ENCODE results near the gene NINJ2. TPM values are rescaled to one million over a fixed set of nuclear protein-coding genes. Genes with fewer than 3 reads are reported as not detected.
"Not testable (repeated sequence)": the region's sequence is repeated elsewhere in the genome, so short reads cannot be mapped to it uniquely, and the experiment has no call there.

The NINJ2 gene
- polyA plus RNA-seq, 2 donors = 3.3 to 10.9 TPM

DNA sequence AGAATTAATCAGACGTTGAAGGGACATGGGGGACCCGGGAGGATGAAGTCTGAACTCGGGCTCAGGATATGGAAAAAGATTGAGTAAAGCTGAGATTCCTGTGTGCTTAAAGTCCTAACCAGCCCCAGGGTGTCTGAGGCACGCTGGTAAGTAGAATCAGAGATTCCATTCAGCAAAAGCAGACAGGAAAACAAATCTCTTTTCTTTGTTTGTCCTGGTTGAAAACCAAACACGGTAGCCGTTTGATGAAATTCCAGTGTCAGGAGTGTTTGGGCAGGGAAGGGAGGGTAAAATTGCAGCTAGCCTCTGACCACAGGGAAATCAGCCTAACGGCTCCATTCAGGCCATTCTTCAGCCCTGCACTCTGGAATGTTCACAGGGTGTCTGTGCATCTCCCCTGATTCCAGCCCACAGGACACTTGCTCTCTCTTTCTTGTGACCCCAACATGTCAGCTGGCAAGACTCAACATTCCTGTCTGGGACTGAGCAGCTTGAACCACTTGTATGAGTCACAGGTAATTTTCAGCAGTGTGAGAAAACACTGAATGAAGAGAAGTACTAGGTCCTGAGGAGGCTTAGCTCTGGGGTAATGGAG lies 31.0 kb downstream of the NINJ2 start:
- H3K4me1 ChIP-seq (ENCODE audit: control insufficient read depth in 2 of 2, insufficient read depth in 2 of 2, low read length in 1 of 2) = peaks cover 3 to 10% of the 10 kb centered on the region in 2 donors
- no peaks in the 10 kb centered on the region for H3K27me3 ChIP-seq (ENCODE audit: control insufficient read depth in 1 of 2, insufficient read depth in 2 of 2, low read length in 2 of 2)
- WGBS, 2 donors = 20 to 24% methylated on average over 7 of the region's 7 CpGs
- H3K4me3 ChIP-seq (ENCODE audit: low read depth in 1 of 2, low read length in 2 of 2) = no peak overlapping the region
- peak overlapping the region; percentile 70 to 92 for H3K27ac ChIP-seq (ENCODE audit: low read depth in 2 of 2, low read length in 1 of 2)
- H3K36me3 ChIP-seq (ENCODE audit: control insufficient read depth in 2 of 2, insufficient read depth in 2 of 2, low read length in 1 of 2) = no peaks in the 10 kb centered on the region
- H3K9me3 ChIP-seq (ENCODE audit: control insufficient read depth in 2 of 2, insufficient read depth in 1 of 2, low read depth in 1 of 2, low read length in 1 of 2) = no peaks in the 10 kb centered on the region

DNA sequence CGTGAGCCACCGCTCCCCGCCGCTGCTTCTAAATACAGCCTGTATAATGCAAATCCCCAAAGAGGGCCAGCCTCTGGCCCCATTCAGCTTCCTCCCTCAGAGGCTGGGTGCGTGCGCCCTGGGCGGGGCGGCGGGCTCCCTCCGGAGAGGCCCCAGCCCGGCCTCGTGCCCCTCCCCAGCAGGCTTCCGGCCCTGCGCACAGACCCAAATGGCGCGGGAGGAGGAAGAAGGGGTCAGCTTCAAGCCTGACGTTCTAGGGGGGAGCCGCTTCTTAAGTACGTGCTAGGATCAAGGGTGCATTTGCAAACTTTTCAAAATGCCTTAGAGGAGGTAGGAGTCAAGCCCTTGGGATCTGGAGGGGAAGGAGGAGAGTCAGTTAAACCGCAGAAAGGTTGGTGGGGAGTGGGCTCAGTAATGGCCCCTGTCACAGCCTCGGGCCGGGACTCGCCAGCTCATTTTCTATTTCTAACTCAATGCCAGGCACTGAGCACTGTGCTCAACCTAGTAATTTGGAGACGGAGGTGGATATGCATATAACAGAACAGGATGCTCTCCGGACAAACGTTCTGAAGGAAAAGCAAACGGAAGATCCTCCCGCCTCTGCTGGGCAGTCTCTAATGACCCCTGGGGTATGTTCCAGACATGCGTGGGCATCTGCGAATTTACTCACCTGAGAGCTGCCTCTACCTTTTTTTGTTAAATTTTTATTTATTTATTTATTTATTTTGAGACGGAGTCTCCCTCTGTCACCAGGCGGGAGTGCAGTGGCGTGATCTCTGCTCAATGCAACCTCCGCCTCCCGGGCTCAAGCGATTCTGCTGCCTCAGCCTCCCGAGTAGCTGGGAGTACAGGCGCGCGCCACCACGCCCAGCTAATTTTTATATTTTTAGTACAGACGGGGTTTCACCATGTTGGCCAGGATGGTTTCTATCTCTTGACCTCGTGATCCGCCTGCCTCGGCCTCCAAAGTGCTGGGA lies 32.3 kb downstream of the NINJ2 start:
- Histone ChIP-seq H3K27me3 (ENCODE audit: control insufficient read depth in 1 of 2, insufficient read depth in 2 of 2, low read length in 2 of 2) (no peaks in the 10 kb centered on the region), H3K4me3 (ENCODE audit: low read depth in 1 of 2, low read length in 2 of 2) (no peak overlapping the region), H3K27ac (ENCODE audit: low read depth in 2 of 2, low read length in 1 of 2) (peak overlapping the region in 1 of 2 donors; percentile 70), H3K9me3 (ENCODE audit: control insufficient read depth in 2 of 2, insufficient read depth in 1 of 2, low read depth in 1 of 2, low read length in 1 of 2) (no peaks in the 10 kb centered on the region), H3K36me3 (ENCODE audit: control insufficient read depth in 2 of 2, insufficient read depth in 2 of 2, low read length in 1 of 2) (no peaks in the 10 kb centered on the region), H3K4me1 (ENCODE audit: control insufficient read depth in 2 of 2, insufficient read depth in 2 of 2, low read length in 1 of 2) (peaks cover 3 to 10% of the 10 kb centered on the region in 2 donors)
- 87% methylated on average over 44 to 45 of the region's 45 CpGs for WGBS, 2 donors

DNA sequence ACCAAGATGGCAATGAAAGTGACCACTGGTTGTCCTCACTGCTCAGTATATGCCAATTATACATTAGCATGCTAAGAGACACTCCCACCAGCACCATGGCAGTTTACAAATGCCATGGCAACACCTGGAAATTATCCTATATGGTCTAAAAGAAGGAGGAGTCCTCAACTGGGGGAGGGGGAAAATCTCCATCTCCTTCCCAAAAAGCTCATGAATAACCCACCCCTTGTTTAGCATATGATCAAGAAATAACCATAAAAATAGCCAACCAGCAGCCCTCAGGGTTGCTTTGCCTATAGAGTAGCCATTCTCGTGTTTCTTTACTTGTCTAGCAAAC lies 34.5 kb downstream of the NINJ2 start:
- H3K4me3 ChIP-seq (ENCODE audit: low read depth in 1 of 2, low read length in 2 of 2); H3K27me3 ChIP-seq (ENCODE audit: control insufficient read depth in 1 of 2, insufficient read depth in 2 of 2, low read length in 2 of 2); H3K9me3 ChIP-seq (ENCODE audit: control insufficient read depth in 2 of 2, insufficient read depth in 1 of 2, low read depth in 1 of 2, low read length in 1 of 2); H3K36me3 ChIP-seq (ENCODE audit: control insufficient read depth in 2 of 2, insufficient read depth in 2 of 2, low read length in 1 of 2); H3K4me1 ChIP-seq (ENCODE audit: control insufficient read depth in 2 of 2, insufficient read depth in 2 of 2, low read length in 1 of 2); H3K27ac ChIP-seq (ENCODE audit: low read depth in 2 of 2, low read length in 1 of 2): not testable (repeated sequence)
- WGBS, 2 donors = 96 to 97% methylated on average over 1 of the region's 1 CpG

DNA sequence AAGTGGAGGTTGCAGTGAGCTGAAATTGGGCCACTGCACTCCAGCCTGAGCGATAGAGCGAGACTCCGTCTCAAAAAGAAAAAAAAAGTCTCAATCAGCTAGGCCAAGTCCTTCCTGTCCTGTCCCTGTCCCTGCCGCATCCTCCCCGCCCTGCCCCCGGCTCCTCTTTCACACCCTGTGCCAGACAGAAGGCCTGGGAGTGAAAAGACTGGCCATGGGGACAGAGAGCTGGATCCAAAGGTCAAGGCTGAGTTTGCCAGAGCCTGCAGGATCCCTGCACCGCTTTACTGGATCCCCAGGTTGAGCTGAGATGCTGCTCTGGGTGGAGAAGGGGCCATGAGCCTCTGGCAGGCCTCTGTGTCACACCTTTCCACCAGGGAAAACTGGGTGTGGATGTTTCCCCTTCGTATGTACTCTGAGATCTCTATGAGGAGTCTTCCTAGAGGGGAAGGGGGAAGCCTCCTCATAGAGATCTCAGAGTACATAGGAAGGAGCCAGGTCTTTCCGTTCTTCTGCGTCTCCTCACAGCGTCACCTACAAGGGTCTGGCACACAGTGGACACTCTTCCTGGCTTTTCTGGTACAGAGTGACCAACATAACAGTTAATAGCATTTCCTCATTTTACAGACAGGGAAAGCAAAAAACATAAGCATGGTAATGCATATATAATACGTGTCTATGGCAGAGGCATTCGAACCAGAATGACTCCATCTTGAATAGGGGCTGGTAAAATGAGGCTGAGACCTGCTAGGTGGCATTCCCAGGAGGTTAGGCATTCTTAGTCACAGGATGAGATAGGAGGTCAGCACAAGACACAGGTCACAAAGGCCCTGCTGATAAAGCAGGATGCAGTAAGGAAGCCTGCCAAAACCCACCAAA lies 35.1 kb downstream of the NINJ2 start:
- no peak overlapping the region for H3K4me3 ChIP-seq (ENCODE audit: low read depth in 1 of 2, low read length in 2 of 2)
- peaks cover 3 to 14% of the 10 kb centered on the region in 2 donors for H3K4me1 ChIP-seq (ENCODE audit: control insufficient read depth in 2 of 2, insufficient read depth in 2 of 2, low read length in 1 of 2)
- no peaks in the 10 kb centered on the region for H3K36me3 ChIP-seq (ENCODE audit: control insufficient read depth in 2 of 2, insufficient read depth in 2 of 2, low read length in 1 of 2)
- no peaks in the 10 kb centered on the region for H3K9me3 ChIP-seq (ENCODE audit: control insufficient read depth in 2 of 2, insufficient read depth in 1 of 2, low read depth in 1 of 2, low read length in 1 of 2)
- WGBS, 2 donors = 85 to 87% methylated on average over 12 to 13 of the region's 13 CpGs
- no peaks in the 10 kb centered on the region for H3K27me3 ChIP-seq (ENCODE audit: control insufficient read depth in 1 of 2, insufficient read depth in 2 of 2, low read length in 2 of 2)
- no peak overlapping the region for H3K27ac ChIP-seq (ENCODE audit: low read depth in 2 of 2, low read length in 1 of 2)

DNA sequence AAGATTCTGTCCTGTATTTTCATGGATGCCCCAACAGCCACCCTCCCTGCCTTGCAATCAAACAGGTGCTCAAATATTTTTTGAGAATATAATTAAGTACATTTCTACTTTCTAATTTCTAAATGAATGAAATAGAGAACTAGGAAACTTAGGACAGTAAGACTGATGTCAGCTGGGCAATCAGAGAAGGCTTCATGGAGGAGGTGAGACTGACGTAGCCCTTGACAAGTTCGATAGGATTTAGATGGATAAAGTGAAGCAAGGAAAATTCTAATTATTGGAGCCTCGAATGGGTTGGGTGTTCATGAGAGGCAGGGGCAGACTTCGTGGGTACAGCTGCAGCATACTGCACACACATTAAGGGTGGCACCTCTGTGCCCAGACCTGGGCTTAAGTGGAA lies 36.0 kb downstream of the NINJ2 start:
- Histone ChIP-seq H3K27ac (ENCODE audit: low read depth in 2 of 2, low read length in 1 of 2) (no peak overlapping the region), H3K27me3 (ENCODE audit: control insufficient read depth in 1 of 2, insufficient read depth in 2 of 2, low read length in 2 of 2) (no peaks in the 10 kb centered on the region), H3K36me3 (ENCODE audit: control insufficient read depth in 2 of 2, insufficient read depth in 2 of 2, low read length in 1 of 2) (no peaks in the 10 kb centered on the region), H3K4me3 (ENCODE audit: low read depth in 1 of 2, low read length in 2 of 2) (no peak overlapping the region), H3K4me1 (ENCODE audit: control insufficient read depth in 2 of 2, insufficient read depth in 2 of 2, low read length in 1 of 2) (peaks cover 0 to 16% of the 10 kb centered on the region in 2 donors), H3K9me3 (ENCODE audit: control insufficient read depth in 2 of 2, insufficient read depth in 1 of 2, low read depth in 1 of 2, low read length in 1 of 2) (no peaks in the 10 kb centered on the region)
- WGBS, 2 donors = 92 to 93% methylated on average over 4 of the region's 4 CpGs

DNA sequence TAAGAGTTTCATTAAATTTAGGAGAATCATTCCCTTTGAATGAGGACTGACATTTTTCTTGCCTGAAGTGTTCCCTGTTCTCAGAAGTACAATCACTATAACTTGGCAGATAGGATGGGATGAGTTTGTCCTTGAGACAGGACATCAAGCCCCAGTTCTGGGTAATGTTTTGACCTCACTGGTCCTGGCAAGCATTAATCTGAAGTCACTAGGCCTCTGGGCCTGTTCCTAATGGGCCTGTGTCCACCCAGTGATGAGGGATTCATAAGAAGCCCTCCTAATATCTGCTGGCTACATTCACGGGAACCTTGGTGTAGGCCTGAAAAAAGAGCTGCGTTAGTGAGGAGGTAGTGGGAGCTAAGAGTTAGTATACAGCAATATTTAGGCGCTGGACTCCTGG lies 37.2 kb downstream of the NINJ2 start:
- H3K27ac ChIP-seq (ENCODE audit: low read depth in 2 of 2, low read length in 1 of 2) = no peak overlapping the region
- H3K27me3 ChIP-seq (ENCODE audit: control insufficient read depth in 1 of 2, insufficient read depth in 2 of 2, low read length in 2 of 2) = no peaks in the 10 kb centered on the region
- no peaks in the 10 kb centered on the region for H3K36me3 ChIP-seq (ENCODE audit: control insufficient read depth in 2 of 2, insufficient read depth in 2 of 2, low read length in 1 of 2)
- no peak overlapping the region for H3K4me3 ChIP-seq (ENCODE audit: low read depth in 1 of 2, low read length in 2 of 2)
- WGBS, 2 donors = 93 to 95% methylated on average over 3 of the region's 3 CpGs
- H3K4me1 ChIP-seq (ENCODE audit: control insufficient read depth in 2 of 2, insufficient read depth in 2 of 2, low read length in 1 of 2) = peaks cover 0 to 16% of the 10 kb centered on the region in 2 donors
- no peaks in the 10 kb centered on the region for H3K9me3 ChIP-seq (ENCODE audit: control insufficient read depth in 2 of 2, insufficient read depth in 1 of 2, low read depth in 1 of 2, low read length in 1 of 2)

DNA sequence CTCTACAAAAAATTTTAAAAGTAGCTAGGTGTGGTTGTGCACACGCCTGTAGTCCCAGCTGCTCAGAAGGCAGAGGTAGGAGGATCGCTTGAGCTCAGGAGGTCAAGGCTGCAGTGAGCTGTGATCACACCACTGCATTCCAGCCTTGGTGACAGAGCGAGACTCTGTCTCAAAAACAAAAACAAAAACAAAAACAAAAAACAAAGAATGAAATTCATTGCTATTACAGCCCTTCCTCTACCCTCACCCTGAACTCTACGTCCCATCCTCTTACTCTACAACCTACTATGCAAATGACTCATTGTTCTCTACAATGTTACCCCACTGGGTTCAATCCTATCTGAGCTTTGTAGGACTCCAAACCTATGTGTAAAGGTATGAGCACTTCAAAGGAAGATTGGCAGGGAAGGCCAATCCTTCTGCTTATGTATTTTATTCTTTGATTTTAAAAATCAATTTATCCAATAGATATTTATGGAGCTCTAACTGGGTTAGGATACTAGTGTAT lies 39.3 kb downstream of the NINJ2 start:
- no peaks in the 10 kb centered on the region for H3K36me3 ChIP-seq (ENCODE audit: control insufficient read depth in 2 of 2, insufficient read depth in 2 of 2, low read length in 1 of 2)
- no peaks in the 10 kb centered on the region for H3K9me3 ChIP-seq (ENCODE audit: control insufficient read depth in 2 of 2, insufficient read depth in 1 of 2, low read depth in 1 of 2, low read length in 1 of 2)
- no peaks in the 10 kb centered on the region for H3K27me3 ChIP-seq (ENCODE audit: control insufficient read depth in 1 of 2, insufficient read depth in 2 of 2, low read length in 2 of 2)
- H3K4me1 ChIP-seq (ENCODE audit: control insufficient read depth in 2 of 2, insufficient read depth in 2 of 2, low read length in 1 of 2) = peaks cover 0 to 11% of the 10 kb centered on the region in 2 donors
- H3K4me3 ChIP-seq (ENCODE audit: low read depth in 1 of 2, low read length in 2 of 2) = no peak overlapping the region
- 86 to 89% methylated on average over 4 of the region's 4 CpGs for WGBS, 2 donors
- H3K27ac ChIP-seq (ENCODE audit: low read depth in 2 of 2, low read length in 1 of 2) = no peak overlapping the region

DNA sequence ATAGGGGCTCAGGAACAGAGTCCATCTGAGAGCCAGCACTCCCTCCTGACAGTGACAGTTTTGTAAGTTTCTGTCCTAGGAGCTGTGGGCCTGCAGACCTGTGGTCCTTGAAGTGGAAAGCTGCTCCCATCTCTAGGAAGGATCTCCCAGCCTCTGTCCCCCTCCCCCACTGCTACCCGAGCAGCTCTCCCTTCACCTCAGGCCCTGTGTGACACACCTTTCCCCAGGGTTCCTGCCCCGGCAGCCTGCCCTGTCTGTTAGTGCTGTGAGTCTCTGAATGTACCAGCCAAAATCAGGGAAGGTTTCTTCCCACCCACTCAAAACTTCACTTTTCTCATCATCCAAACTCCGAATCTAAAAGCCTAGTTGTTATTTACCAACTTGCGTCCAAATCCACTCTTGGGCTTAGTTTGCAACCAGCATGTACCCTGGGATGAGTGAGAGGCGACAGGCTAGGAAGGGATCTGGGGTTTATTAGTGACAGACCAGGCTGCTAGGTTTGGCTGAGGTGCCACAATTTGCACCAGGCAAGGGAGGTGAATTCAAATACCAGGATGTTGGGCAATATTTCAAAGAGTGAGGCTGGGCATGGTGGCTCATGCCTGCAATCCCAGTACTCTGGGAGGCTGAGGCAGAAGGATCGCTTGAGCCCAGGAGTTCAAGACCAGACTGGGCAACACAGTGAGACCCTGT lies 39.9 kb downstream of the NINJ2 start:
- Histone ChIP-seq H3K27me3 (ENCODE audit: control insufficient read depth in 1 of 2, insufficient read depth in 2 of 2, low read length in 2 of 2) (no peaks in the 10 kb centered on the region), H3K9me3 (ENCODE audit: control insufficient read depth in 2 of 2, insufficient read depth in 1 of 2, low read depth in 1 of 2, low read length in 1 of 2) (no peaks in the 10 kb centered on the region), H3K4me1 (ENCODE audit: control insufficient read depth in 2 of 2, insufficient read depth in 2 of 2, low read length in 1 of 2) (peaks cover 0 to 11% of the 10 kb centered on the region in 2 donors), H3K27ac (ENCODE audit: low read depth in 2 of 2, low read length in 1 of 2) (peak overlapping the region; percentile 14 to 63), H3K36me3 (ENCODE audit: control insufficient read depth in 2 of 2, insufficient read depth in 2 of 2, low read length in 1 of 2) (no peaks in the 10 kb centered on the region), H3K4me3 (ENCODE audit: low read depth in 1 of 2, low read length in 2 of 2) (no peak overlapping the region)
- WGBS, 2 donors = 60 to 67% methylated on average over 6 of the region's 6 CpGs

DNA sequence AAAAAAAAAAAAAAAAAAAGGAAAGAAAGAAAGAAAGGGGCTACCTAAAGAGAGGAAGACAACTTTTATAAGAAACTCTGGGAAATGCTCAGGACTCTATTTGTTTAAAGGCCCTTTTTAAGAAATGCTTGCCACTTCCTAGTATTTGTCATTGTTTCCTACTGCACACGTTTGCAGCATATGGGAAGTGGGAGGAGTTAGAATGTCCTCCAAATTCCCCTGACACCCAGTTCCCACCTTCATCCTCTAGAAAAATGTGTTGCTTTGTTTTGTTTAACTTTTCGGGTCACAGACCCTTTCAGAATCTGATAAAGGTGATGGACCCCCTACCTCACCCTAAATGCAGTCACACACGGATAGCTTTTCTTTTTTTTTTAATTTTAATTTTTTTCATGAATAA lies 40.8 kb downstream of the NINJ2 start:
- Histone ChIP-seq H3K36me3 (ENCODE audit: control insufficient read depth in 2 of 2, insufficient read depth in 2 of 2, low read length in 1 of 2) (no peaks in the 10 kb centered on the region), H3K9me3 (ENCODE audit: control insufficient read depth in 2 of 2, insufficient read depth in 1 of 2, low read depth in 1 of 2, low read length in 1 of 2) (no peaks in the 10 kb centered on the region), H3K4me1 (ENCODE audit: control insufficient read depth in 2 of 2, insufficient read depth in 2 of 2, low read length in 1 of 2) (peaks cover 3 to 6% of the 10 kb centered on the region in 2 donors), H3K27me3 (ENCODE audit: control insufficient read depth in 1 of 2, insufficient read depth in 2 of 2, low read length in 2 of 2) (no peaks in the 10 kb centered on the region), H3K4me3 (ENCODE audit: low read depth in 1 of 2, low read length in 2 of 2) (no peak overlapping the region), H3K27ac (ENCODE audit: low read depth in 2 of 2, low read length in 1 of 2) (no peak overlapping the region)
- WGBS, 2 donors = 49% methylated on average over 3 of the region's 3 CpGs

Data from esophagus (tissue), 2 donors.